NCI-H1092 treated with DMSO at 0.1 percent for 48 hours (cell line): ENCODE measurements around the gene EIF6.
A peak's percentile ranks its signal among the peaks of the same experiment; 100 is the strongest.
"Not testable (repeated sequence)": the region's sequence is repeated elsewhere in the genome, so short reads cannot be mapped to it uniquely, and the experiment has no call there.

Source experiments
- DNase-seq: peaks from one replicate; lab custom pipeline; 2025; lab: John Stamatoyannopoulos, UW

EIF6 gene

GRCh38 chr20:35284267-35284991, at the start of gene EIF6:
Gene EIF6 (minus strand): TSS chr20:35284772. CDS start chr20:35284487, 285 bp downstream.
- DNase-seq: peak; percentile 90

DNA sequence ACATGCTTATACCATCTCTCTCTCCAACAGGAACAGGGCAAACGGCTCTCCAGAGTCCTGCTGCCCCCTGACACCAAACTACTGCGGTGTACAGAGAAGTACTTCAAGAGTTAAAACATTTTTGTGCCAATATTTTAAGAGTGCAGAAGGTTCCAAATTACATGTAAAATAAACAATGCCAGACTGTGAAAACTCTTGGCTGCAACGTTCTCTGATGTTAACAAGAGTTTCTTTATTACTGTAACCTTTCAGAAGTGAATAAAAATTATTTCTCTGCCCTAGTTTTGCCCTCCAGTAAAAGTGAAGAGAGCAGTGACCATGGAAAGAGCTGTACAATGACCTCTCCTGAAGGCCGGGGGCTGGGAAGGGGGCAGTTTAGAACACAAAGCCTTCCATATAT, 49.0 kb upstream of the EIF6 start:
- DNase-seq: no peak

DNA sequence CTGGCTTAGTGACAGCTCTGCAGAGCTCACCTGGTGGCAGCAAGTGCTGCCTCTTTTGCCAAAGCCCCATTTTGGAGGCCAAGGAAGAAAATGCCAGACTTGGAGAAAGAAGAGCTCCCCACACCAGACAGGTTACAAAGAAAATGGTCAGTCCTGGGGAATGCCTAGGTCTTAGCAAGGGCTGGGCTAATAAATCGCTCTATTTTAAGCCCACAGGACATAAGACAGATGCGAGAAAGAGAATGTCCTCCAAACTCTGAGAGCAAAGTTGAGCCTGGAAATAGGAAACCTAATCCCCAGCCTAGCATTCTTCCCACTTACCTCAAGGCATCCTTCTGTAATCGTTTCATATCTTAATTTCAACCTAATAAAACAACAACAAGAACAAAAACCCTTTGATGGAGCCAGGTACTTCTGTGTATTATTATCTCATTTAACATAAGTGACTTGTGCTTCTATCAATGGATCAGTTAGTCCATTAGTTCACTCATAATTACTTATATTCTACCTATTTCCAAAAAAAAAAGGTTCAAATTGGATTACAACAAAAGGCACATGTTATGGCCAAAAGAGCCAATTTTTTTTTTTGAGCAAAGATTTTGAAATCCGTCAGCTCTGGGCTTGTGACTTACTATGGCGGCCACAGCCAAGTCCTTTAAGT, 48.1 kb upstream of the EIF6 start:
- DNase-seq: no peak

DNA sequence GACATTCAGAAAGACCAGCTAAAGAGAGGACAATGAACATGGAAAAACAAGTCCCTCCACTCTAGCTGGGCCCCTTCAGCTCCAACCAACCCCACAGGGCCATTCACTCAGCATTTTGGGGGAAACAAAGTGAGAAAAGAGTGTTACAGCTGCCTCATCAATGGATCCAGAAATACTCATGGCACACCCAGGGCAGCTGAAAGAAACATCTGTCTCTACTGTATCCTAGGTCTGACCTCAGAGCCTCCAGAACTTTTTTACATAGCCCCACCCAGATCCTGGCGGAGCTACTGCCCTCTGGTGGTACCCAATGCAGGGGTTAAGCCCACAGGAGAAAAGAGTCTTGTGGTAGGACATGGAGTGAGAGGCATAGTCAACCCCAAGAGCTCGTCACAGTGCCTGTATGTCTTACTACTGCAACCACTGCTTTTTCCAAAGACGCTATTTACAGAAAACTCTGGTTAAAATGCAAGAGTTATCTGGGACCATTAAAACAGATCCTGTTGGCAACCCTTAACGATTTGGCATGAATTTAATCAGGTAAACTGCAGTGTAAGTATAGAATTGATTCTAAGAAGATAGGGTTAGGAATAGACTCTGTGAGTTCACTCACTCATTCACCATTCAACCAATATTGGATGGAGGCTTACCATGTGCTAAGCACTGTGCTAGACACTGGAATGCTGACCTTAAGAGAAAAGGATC, 45.0 kb upstream of the EIF6 start:
- DNase-seq: no peak

- DNase-seq: no peak
Observed at GRCh38 chr20:35328689-35329088, 44.1 kb upstream of the EIF6 start.

GRCh38 chr20:35328095-35328685, 43.6 kb upstream of the EIF6 start:
- no peak for DNase-seq

DNA sequence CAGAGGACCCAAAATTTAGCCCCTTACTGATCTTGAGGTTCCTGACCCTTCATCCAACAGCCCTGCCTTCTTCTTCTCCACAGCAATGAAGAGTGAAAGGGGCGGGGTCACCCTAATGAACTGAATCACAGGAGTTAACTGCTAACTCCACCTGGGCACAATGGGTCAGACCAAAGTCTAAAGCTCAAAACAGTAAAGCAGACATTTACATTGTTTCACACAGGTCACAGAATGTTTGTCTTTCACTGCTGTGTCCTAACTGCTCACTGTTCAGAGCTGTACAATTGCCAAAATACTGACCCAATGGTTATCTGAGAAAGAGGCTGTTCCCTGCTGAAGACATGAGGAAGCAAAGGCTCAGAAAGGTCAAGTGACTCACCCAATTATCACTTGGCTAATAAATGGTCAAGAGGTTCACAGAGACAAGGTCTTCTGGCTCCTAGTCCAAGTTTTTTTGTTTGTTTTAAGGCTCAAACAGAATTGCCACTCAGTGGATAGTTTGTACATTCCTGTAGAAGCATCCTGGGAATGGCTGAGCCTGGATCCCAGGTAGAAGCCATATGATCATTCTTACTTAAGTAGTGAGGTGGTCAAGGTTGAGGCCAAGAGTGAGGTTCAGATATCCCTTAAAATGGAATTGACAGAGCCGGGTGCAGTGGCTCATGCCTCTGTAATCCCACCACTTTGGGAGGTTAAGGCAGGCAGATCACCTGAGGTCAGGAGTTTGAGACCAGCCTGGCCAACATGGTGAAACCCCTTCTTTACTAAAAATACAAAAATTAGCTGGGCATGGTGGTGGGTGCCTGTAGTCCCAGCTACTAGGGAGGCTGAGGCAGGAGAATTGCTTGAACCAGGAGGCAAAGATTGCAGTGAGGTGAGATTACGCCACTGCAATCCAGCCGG, 42.8 kb upstream of the EIF6 start:
- DNase-seq: no peak

DNA sequence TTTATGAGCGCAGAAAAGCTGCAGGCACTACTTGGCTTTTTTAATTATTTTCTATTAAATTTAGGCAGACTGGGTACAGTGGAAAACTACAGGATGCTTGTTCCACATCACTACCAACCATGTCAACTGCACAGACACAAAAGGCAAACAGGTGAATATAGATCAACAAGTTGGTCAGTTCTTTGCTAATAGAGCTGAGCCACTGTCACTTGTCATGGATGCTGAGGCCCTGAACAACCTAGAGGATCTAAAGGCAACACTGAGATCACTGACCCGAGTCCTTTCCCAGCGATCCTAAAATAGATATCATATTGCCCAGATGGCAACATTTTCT, 42.1 kb upstream of the EIF6 start:
- DNase-seq: no peak

DNA sequence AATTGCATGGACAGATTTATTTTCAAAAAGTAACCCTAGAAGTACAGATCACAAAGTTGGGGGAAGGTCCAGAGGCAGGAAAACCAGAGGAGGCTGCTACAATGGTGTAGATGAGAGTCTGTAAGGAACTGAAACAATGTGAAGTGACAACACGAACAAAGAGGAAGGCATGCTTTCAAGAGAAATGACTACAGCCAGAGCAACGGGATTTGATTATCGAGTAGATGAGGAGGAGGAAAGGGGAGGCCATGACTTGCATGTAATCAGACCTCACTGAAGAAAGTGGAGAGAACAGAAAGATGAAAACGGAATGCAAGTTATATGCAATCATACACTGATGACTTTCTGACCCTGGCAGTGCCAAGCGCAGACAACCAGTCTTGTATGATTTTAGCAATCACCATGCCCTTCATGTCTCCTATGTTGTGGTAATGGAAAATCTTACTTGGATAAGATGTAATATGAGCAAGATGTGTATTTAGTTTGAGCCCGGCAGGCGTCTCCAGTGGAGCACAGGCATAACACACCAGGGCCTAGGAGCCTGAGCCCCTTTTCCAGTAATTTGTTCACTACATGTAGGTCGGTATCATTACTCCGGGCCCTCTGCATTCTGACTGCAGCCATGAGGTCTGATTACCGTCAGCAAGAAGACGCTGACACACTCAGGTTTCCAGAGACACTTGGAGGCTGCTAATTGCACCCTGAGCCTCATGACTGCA, 41.6 kb upstream of the EIF6 start:
- no peak for DNase-seq

GRCh38 chr20:35325401-35325800, 40.8 kb upstream of the EIF6 start:
- no peak for DNase-seq

DNA sequence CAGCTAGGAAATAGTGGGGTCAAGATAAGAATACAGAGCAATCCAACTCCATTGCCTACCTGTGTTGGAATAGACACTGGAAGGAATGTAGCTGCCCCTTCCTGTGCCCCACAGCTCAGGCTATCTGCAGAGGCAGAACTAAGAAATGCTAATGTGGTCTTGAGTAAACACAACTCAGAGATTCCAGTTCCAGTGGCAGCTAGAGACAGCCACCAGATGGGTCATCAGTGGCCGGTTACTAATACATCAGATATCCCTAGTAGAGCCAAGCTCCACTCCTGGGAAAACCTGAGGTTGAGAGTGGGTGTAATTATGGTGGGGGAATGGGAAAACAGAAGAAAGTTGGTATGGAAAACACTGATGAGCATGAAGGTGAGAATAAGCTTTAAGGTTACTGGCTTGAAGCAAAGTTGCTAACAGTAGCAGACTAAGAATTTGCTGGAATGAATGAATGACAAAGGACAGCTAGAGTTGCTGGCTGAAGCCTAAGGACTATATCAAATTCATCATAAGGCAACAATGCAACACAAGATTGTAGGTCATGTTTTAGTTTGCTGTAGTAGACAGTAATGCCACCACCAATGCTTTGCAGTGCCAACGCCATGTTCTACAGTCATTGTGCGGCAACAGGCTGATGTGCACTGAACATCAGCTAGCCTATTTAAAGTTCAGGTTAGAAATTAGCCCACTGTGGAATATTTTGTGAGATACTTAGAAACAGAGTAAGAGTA, 36.0 kb upstream of the EIF6 start:
- DNase-seq: no peak

- DNase-seq: no peak
Observed at GRCh38 chr20:35319871-35320197, 35.3 kb upstream of the EIF6 start.

DNA sequence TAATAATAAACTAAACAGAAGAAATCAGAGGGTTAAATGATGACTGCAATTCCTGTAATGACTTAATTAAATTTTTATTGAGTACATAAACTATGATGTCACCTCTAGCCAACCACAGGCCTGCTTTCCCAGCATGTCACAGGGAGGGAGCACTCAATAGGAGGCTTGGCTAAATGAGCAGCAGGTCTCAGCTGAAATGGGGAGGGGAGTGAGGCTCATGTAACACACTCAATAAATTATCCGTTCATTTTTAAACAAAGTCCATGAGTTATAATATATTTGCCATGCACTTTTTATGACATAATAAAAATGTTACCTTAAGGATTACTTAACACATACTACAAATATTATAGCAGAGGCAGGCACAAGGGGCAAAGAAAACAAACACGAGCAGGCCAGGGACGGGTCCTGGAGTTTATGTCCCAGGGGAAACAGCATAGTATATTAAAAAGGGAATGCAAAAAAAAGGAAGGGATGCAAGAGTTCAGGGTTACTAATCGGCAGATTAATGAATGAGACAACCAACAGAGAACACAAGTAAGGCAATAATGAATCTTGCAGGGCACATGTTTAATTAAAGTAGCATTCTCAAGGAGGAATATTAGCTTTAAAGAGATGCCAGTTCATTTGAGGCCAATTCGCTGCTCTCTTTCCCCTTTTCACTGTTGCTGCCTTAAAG, 34.8 kb upstream of the EIF6 start:
- no peak for DNase-seq

DNA sequence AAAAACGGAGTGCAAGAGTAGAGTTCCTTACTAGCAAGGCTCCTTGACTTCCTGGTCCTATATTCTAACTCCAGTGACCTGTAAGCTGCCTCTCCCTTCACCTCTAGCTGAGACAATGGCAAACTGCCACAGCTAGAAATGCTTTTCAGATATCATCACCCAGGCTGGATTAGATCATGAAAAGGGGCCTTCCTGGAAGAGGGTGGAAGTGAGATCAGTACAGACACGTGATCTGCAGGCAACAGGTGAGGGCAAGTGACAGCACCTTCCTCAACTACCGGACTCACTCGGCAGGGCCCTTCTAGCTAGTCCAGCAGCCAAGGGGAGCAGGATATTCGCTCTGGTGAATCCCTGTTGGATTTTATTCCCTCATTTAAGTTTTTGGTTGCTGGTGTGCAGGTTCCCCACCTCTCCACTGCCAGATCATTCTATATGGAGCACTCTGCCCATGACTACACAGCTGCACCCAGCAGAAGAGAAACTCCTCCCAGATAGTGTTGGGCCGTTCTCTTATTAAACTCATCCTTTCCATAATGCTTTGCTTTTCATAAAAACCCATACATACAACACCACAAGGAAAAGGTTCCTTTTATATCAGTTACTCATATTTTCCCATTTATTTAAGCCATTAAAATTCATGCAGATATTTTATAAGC, 34.1 kb upstream of the EIF6 start:
- DNase-seq: no peak

DNA sequence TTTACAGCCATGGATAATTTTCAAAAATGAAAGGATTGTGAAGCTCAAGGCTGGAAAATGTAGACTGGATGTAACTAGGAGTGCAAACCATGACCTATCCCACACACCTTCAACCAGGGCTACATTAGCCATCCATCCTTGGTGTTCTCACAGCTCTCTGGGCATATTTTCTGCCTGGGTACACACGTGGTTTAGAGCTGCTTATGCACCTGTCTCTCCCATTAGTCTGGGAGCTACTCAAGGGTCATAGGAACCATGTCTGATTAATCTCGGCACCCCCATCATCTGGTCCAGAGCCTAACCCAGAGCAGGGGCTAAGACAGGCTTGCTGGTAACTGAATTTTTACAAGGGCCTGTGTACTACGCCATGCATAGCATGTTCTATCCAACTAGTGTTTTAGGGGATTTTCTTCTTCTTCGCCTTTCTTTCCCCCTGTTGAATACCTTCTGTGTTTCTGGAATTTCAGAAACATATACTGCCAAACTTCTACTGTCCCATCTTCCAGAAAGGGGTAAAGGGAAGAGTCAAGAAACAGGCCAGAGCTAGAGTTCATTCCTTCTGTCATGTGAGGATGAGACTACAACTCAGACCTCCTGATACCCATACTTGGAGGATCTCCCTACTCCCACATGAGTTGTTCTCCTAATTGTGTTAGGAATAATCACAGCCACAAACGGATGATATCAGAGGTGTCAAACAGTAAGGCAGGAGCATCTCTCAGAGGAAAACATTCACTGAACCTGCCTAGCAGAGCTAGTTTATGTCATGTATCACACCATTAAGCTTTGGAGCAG, 33.0 kb upstream of the EIF6 start:
- no peak for DNase-seq

DNA sequence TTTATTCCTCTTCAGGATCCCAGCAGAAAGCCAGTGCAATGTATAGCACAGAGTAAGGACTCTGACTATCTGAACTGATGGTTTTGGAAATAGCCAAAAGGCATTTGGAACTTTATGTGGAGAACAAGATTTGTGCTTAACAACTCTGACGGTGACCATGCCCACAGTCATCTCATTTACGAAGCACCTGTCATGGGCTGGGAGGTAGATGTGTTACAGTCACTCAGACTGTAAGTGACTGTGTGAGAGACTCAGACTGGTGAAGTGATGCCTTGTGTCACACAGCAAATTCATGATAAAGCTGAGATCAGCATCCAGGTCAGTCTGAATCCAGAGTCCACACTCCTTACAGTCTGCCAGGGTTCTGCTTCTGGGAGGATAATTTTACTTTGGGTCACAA, 31.5 kb upstream of the EIF6 start:
- no peak for DNase-seq

DNA sequence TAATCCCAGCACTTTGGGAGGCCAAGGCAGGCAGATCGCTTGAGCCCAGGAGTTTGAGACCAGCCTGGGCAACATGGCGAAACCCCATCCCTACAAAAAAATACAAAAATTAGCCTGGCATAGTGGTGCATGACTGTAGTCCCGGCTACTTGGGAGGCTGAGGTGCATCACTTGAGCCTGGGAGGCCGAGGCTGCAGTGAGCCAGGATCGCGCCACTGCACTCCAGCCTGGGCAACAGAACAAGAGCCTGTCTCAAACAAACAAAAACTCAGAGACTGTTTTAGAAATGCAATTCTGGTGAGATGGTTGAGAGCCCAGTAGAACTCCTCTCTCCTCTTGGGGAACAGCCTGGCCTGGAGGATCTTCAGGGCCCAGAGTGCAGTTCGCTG, 31.1 kb upstream of the EIF6 start:
- DNase-seq: not testable (repeated sequence)

- DNase-seq: no peak
Observed at GRCh38 chr20:35314816-35315631, 30.5 kb upstream of the EIF6 start.
